GM12878 (cell line): ENCODE results near the gene ZSWIM5.

Experiments used
- CEBPB ChIP-seq, 2 experiments: fragments of 150-350 bp in 1 of 2; IDR thresholded peaks; 2 replicates each; pipeline ENCODE4 v1.6.1; 2012 to 2014; ENCODE audit warnings: low read depth in 2 of 2, low read length in 2 of 2, borderline replicate concordance in 1 of 2, inconsistent platforms in 1 of 2
- CTCF ChIP-seq, 3 experiments: IDR thresholded peaks in 2 of 3; conservative IDR thresholded peaks in 1 of 3; 2 replicates each; pipeline ENCODE4 v1.5.1; 2011; ENCODE audit warnings: low read depth in 3 of 3, low read length in 3 of 3, mild to moderate bottlenecking in 3 of 3, control low read depth in 2 of 3, moderate library complexity in 2 of 3, inconsistent platforms in 1 of 3, mixed read lengths in 1 of 3; ENCODE audit not compliant: control insufficient read depth in 2 of 3, insufficient read depth in 1 of 3; ENCODE audit errors: extremely low read depth in 1 of 3
- EGR1 ChIP-seq, 2 experiments: IDR thresholded peaks; 1 replicate in 1 of 2; 2 replicates in 1 of 2; pipeline ENCODE4 v1.6.1; 2011 to 2012; ENCODE audit warnings: low read depth in 2 of 2, low read length in 2 of 2, borderline replicate concordance in 1 of 2, mild to moderate bottlenecking in 1 of 2, moderate library complexity in 1 of 2
- EZH2 ChIP-seq: IDR thresholded peaks from 2 replicates; pipeline ENCODE4 v1.6.1; 2012; ENCODE audit warnings: low read depth, mild to moderate bottlenecking, control low read depth, inconsistent platforms, low read length, borderline replicate concordance; ENCODE audit not compliant: control insufficient read depth
- FOS ChIP-seq: IDR thresholded peaks from 3 replicates; pipeline ENCODE4 v1.6.1; 2011; ENCODE audit warnings: borderline replicate concordance; ENCODE audit not compliant: insufficient read length; ENCODE audit errors: extremely low read depth
- GABPA ChIP-seq: IDR thresholded peaks from 2 replicates; pipeline ENCODE4 v1.6.1; 2014; ENCODE audit warnings: antibody characterized with exemption, low read depth, mild to moderate bottlenecking, inconsistent platforms
- HDAC2 ChIP-seq: fragments of 200-600 bp; sonication (generic); IDR thresholded peaks from 2 replicates; pipeline ENCODE4 v1.6.1; 2017
- IRF3 ChIP-seq: fragments of 450-650 bp; IDR thresholded peaks from 2 replicates; pipeline ENCODE4 v1.6.1; 2014; ENCODE audit warnings: mild to moderate bottlenecking
- POLR2A ChIP-seq: IDR thresholded peaks from 2 replicates; pipeline ENCODE4 v1.6.1; 2011; ENCODE audit warnings: low read depth, mild to moderate bottlenecking, low read length
- RB1 ChIP-seq: fragments of 450-650 bp; formaldehyde crosslinking; IDR thresholded peaks from 2 replicates; pipeline ENCODE4 v1.6.1; 2017; ENCODE audit warnings: mild to moderate bottlenecking, borderline replicate concordance
- SMC3 ChIP-seq: IDR thresholded peaks from 2 replicates; pipeline ENCODE4 v1.6.1; 2011; ENCODE audit warnings: low read length, improper control_type of control experiment, borderline replicate concordance
- ZBTB40 ChIP-seq: fragments of 450-650 bp; IDR thresholded peaks from 2 replicates; pipeline ENCODE4 v1.6.1; 2016; ENCODE audit warnings: mild to moderate bottlenecking, moderate library complexity, borderline replicate concordance
- ZNF274 ChIP-seq: IDR thresholded peaks from one replicate; pipeline ENCODE4 v1.8.0; 2011; ENCODE audit not compliant: insufficient read length, insufficient read depth

GRCh38 chr1:45122724-45123123 lies 83.7 kb downstream of the ZSWIM5 start:
- TF ChIP-seq ZNF274: no peak
- no peak for TF ChIP-seq EZH2
- TF ChIP-seq CTCF (IDR thresholded peaks at IDR 0.05 in 2 of 3, conservative IDR thresholded peaks at IDR 0.05 in 1 of 3; ENCODE audit: control insufficient read depth in 2 of 3, extremely low read depth in 1 of 3, insufficient read depth in 1 of 3, low read depth in 3 of 3, low read length in 3 of 3): no peak
- no peak for TF ChIP-seq IRF3
- TF ChIP-seq CEBPB (IDR thresholded peaks at IDR 0.05; ENCODE audit: borderline replicate concordance in 1 of 2, low read depth in 2 of 2, low read length in 2 of 2): no peak
- no peak for TF ChIP-seq RB1
- TF ChIP-seq FOS: no peak
- no peak for TF ChIP-seq POLR2A
- TF ChIP-seq HDAC2: no peak
- no peak for TF ChIP-seq EGR1 (IDR thresholded peaks at IDR 0.05; ENCODE audit: borderline replicate concordance in 1 of 2, low read depth in 2 of 2, low read length in 2 of 2)
- TF ChIP-seq SMC3: no peak
- no peak for TF ChIP-seq ZBTB40
- no peak for TF ChIP-seq GABPA
